ENCODE data around the gene ACOT8. TPM values are rescaled to one million over a fixed set of nuclear protein-coding genes. Genes with fewer than 3 reads are reported as not detected.
"Not testable (repeated sequence)": the region's sequence is repeated elsewhere in the genome, so short reads cannot be mapped to it uniquely, and the experiment has no call there.

The ACOT8 gene
- total RNA-seq, 1 donor from 2014 or later, result 25.6 TPM

- Histone ChIP-seq H3K27ac (no peak overlapping the region), H3K4me1 (peaks cover 8% of the 10 kb centered on the region), H3K36me3 (peaks cover 61% of the 10 kb centered on the region), H3K27me3 (ENCODE audit: low read depth) (no peaks in the 10 kb centered on the region), H3K4me3 (no peak overlapping the region), H3K9me3 (no peaks in the 10 kb centered on the region)
- TF ChIP-seq CTCF (IDR thresholded peaks at IDR 0.05), result no peak
- ATAC-seq (no peak), DNase-seq (no peak)
- intact Hi-C loops (cut with DNase I), result no loop called here
These were observed 25.4 kb upstream of the ACOT8 start for GRCh38 chr20:45882469-45883099.

- Histone ChIP-seq H3K4me1 (peaks cover 8% of the 10 kb centered on the region), H3K27me3 (ENCODE audit: low read depth) (no peaks in the 10 kb centered on the region), H3K4me3 (peak within 1 kb of the TSS; percentile 69), H3K27ac (peak within 1 kb of the TSS; percentile 79), H3K9me3 (no peaks in the 10 kb centered on the region), H3K36me3 (peaks cover 58% of the 10 kb centered on the region)
- peak; percentile 98 for DNase-seq
- intact Hi-C loops (cut with DNase I), result no loop called here
- TF ChIP-seq CTCF (IDR thresholded peaks at IDR 0.05), result no peak
- ATAC-seq, result peak; percentile 98 to 100
These were observed 24.0 kb upstream of the ACOT8 start, which contains the start of gene ZSWIM1 for GRCh38 chr20:45880988-45881788. TSS of gene ZSWIM1 (plus strand) at chr20:45881227. CDS start at chr20:45882593, 1,366 bp downstream.

- ATAC-seq (no peak), DNase-seq (no peak)
- peaks cover 8% of the 10 kb centered on the region for H3K4me1 ChIP-seq
- intact Hi-C loops (cut with DNase I), result no loop called here
- no peaks in the 10 kb centered on the region for H3K27me3 ChIP-seq (ENCODE audit: low read depth)
- no peak overlapping the region for H3K27ac ChIP-seq
- no peak for TF ChIP-seq CTCF (IDR thresholded peaks at IDR 0.05)
- no peaks in the 10 kb centered on the region for H3K9me3 ChIP-seq
- H3K4me3 ChIP-seq, result no peak overlapping the region
- peaks cover 33% of the 10 kb centered on the region for H3K36me3 ChIP-seq
These were observed 21.0 kb upstream of the ACOT8 start for GRCh38 chr20:45878076-45878761.

GRCh38 chr20:45874576-45874975, 17.4 kb upstream of the ACOT8 start:
- no peak overlapping the region for H3K4me3 ChIP-seq

GRCh38 chr20:45874104-45874481, 16.9 kb upstream of the ACOT8 start:
- intact Hi-C loops (cut with DNase I); H3K4me1 ChIP-seq; H3K9me3 ChIP-seq; H3K27me3 ChIP-seq (ENCODE audit: low read depth); ATAC-seq; H3K4me3 ChIP-seq; H3K27ac ChIP-seq; DNase-seq: not testable (repeated sequence)
- peaks cover 22% of the 10 kb centered on the region for H3K36me3 ChIP-seq

More at GRCh38 chr20:45874576-45874975, 17.4 kb upstream of the ACOT8 start:
- no peak for ATAC-seq
- Histone ChIP-seq H3K27ac (no peak overlapping the region), H3K27me3 (ENCODE audit: low read depth) (no peaks in the 10 kb centered on the region), H3K36me3 (peaks cover 22% of the 10 kb centered on the region), H3K4me1 (no peaks in the 10 kb centered on the region), H3K9me3 (no peaks in the 10 kb centered on the region)
- TF ChIP-seq CTCF (IDR thresholded peaks at IDR 0.05), result no peak
- no peak for DNase-seq
- intact Hi-C loops (cut with DNase I), result no loop called here
